IPS-NIHi11 (cell line): ENCODE results near the gene LDB3.

Experiments
- DNase-seq: peaks from one replicate; pipeline ENCODE4 v3.0.0; 2012; ENCODE audit warnings: mixed read lengths, low spot score

Gene LDB3

GRCh38 chr10:86768412-86769062 is 100.2 kb downstream of the LDB3 start:
- DNase-seq, result no peak

GRCh38 chr10:86769991-86770390 is 101.7 kb downstream of the LDB3 start:
- DNase-seq, result no peak

- DNase-seq, result peak; percentile 51
Observed at GRCh38 chr10:86770412-86770960, 102.2 kb downstream of the LDB3 start.

GRCh38 chr10:86773498-86773897 is 105.2 kb downstream of the LDB3 start:
- no peak for DNase-seq

GRCh38 chr10:86775056-86775869 is 107.0 kb downstream of the LDB3 start:
- DNase-seq, result no peak

GRCh38 chr10:86775870-86776180 is 107.5 kb downstream of the LDB3 start:
- DNase-seq, result no peak

GRCh38 chr10:86779220-86780017 is 111.1 kb downstream of the LDB3 start:
- DNase-seq, result no peak

- no peak for DNase-seq
Observed at GRCh38 chr10:86782701-86783418, 114.5 kb downstream of the LDB3 start.

- DNase-seq, result no peak
Observed at GRCh38 chr10:86785037-86785436, 116.7 kb downstream of the LDB3 start.
